Gastrocnemius medialis (tissue), 4 donors: Measurements from ENCODE around the gene TAX1BP3. TPM values are rescaled to one million over a fixed set of nuclear protein-coding genes. Genes with fewer than 3 reads are reported as not detected.

Experiments used
- ATAC-seq, 2 donors: fragments of 150-250 bp; one replicate each; pipeline ENCODE4 v1.9.1; 2016
- DNase-seq, 2 donors: peaks; one replicate each; pipeline ENCODE4 v3.0.0-alpha.2; 2019
- H3K27ac ChIP-seq, 4 donors: fragments of 200-600 bp; sonication (generic); 1 replicate in 1 of 4; 2 replicates in 3 of 4; pipeline ENCODE4 v1.5.1; 2016 to 2018; ENCODE audit warnings: mild to moderate bottlenecking in 2 of 4, moderate library complexity in 1 of 4
- H3K27me3 ChIP-seq, 3 donors: fragments of 200-600 bp; sonication (generic) in 2 of 3; 1 replicate in 1 of 3; 2 replicates in 2 of 3; pipeline versions ENCODE4 v1.5.1 to v1.6.0; 2016 to 2019; ENCODE audit warnings: mild to moderate bottlenecking in 1 of 3, moderate library complexity in 1 of 3
- H3K36me3 ChIP-seq, 2 donors: fragments of 200-600 bp; sonication (generic) in 1 of 2; one replicate each; pipeline ENCODE4 v1.5.1; 2017 to 2018
- H3K4me1 ChIP-seq, 2 donors: fragments of 200-600 bp; sonication (generic) in 1 of 2; one replicate each; pipeline ENCODE4 v1.5.1; 2016 to 2017; ENCODE audit warnings: mild to moderate bottlenecking in 2 of 2
- H3K4me3 ChIP-seq, 4 donors: fragments of 200-600 bp; sonication (generic) in 3 of 4; 1 replicate in 1 of 4; 2 replicates in 3 of 4; pipeline ENCODE4 v1.5.1; 2016 to 2019; ENCODE audit warnings: mild to moderate bottlenecking in 2 of 4
- H3K9me3 ChIP-seq, 3 donors: fragments of 200-600 bp; sonication (generic) in 2 of 3; 1 replicate in 1 of 3; 2 replicates in 2 of 3; pipeline ENCODE4 v1.5.1; 2016 to 2019
- POLR2A ChIP-seq, 2 donors: fragments of 450-650 bp; IDR thresholded peaks; one replicate each; pipeline ENCODE4 v1.6.1; 2017; ENCODE audit warnings: antibody characterized with exemption in 2 of 2, mild to moderate bottlenecking in 2 of 2, moderate library complexity in 2 of 2
- in situ Hi-C, 4 donors: fragments of 200-750 bp; cut with MboI; loops; one replicate each; pipeline versions ENCODE4 v1.15.0 to v1.8.0; 2017; ENCODE audit warnings: low sequenced_read_pairs in 4 of 4
- intact Hi-C: fragments of 100-400 bp; cut with DNase I; formaldehyde crosslinking; loops from one replicate; pipeline ENCODE4 v1.15.1; 2023; ENCODE audit warnings: low total_unique reads
- total RNA-seq, 4 donors: library from RNA; depleted of rRNA; stranded (reverse); fragments of >200 nt; gene quantifications; one replicate each; pipeline versions ENCODE4 v1.1.0 to v1.2.3, GENCODE V29; 2016
- TF ChIP-seq, protein P1 (sequence below), 5 experiments: fragments of 450-650 bp in 3 of 5; fragments of 200-600 bp in 2 of 5; sonication (generic) in 2 of 5; IDR thresholded peaks in 4 of 5; conservative IDR thresholded peaks in 1 of 5; 1 replicate in 4 of 5; 2 replicates in 1 of 5; pipeline ENCODE4 v1.5.1; 2016 to 2019; ENCODE audit warnings: antibody characterized with exemption in 5 of 5, mild to moderate bottlenecking in 3 of 5, moderate library complexity in 3 of 5

Gene TAX1BP3
- total RNA-seq, 4 donors from 2014 or later = 24.1 to 45.1 (median 33.8) TPM

GRCh38 chr17:3636154-3636907 is 32.0 kb downstream of the TAX1BP3 start, which contains the start of the genes CTNS and SHPK:
Gene CTNS (plus strand): TSS chr17:3636760. CDS start chr17:3640207, 3,447 bp downstream.
Gene SHPK (minus strand): TSS chr17:3636250. CDS start chr17:3636219, 31 bp downstream.
- Histone ChIP-seq H3K36me3 (no peaks in the 10 kb centered on the region), H3K4me1 (peaks cover 40 to 45% of the 10 kb centered on the region in 2 donors), H3K4me3 (peak within 1 kb of the TSS; percentile 82 to 100 (median 90)), H3K9me3 (no peaks in the 10 kb centered on the region), H3K27ac (peak within 1 kb of the TSS; percentile 90 to 99 (median 96)), H3K27me3 (no peaks in the 10 kb centered on the region)
- in situ Hi-C loops = no loop called here
- TF ChIP-seq, protein P1, sequence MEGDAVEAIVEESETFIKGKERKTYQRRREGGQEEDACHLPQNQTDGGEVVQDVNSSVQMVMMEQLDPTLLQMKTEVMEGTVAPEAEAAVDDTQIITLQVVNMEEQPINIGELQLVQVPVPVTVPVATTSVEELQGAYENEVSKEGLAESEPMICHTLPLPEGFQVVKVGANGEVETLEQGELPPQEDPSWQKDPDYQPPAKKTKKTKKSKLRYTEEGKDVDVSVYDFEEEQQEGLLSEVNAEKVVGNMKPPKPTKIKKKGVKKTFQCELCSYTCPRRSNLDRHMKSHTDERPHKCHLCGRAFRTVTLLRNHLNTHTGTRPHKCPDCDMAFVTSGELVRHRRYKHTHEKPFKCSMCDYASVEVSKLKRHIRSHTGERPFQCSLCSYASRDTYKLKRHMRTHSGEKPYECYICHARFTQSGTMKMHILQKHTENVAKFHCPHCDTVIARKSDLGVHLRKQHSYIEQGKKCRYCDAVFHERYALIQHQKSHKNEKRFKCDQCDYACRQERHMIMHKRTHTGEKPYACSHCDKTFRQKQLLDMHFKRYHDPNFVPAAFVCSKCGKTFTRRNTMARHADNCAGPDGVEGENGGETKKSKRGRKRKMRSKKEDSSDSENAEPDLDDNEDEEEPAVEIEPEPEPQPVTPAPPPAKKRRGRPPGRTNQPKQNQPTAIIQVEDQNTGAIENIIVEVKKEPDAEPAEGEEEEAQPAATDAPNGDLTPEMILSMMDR (IDR thresholded peaks at IDR 0.05 in 4 of 5, conservative IDR thresholded peaks at IDR 0.05 in 1 of 5) = peak in 1 of 5 experiments; percentile 17
- peak; percentile 79 to 81 for TF ChIP-seq POLR2A (IDR thresholded peaks at IDR 0.05)
- intact Hi-C loops = loop anchor here (1.0 to 10.0 kb wide), 4 partner anchors 32 to 1848 kb away; partner anchors contain the start of genes DERL2, EMC6, MIS12 and TAX1BP3
- DNase-seq (peak; percentile 96 to 97), ATAC-seq (peak; percentile 89)

GRCh38 chr17:3635474-3636153 is 32.8 kb downstream of the TAX1BP3 start:
- TF ChIP-seq, protein P1 (IDR thresholded peaks at IDR 0.05 in 4 of 5, conservative IDR thresholded peaks at IDR 0.05 in 1 of 5) = no peak
- no peak for TF ChIP-seq POLR2A (IDR thresholded peaks at IDR 0.05)

GRCh38 chr17:3632287-3632686 is 36.1 kb downstream of the TAX1BP3 start:
- peaks cover 19 to 29% of the 10 kb centered on the region in 2 donors for H3K4me1 ChIP-seq
- no peaks in the 10 kb centered on the region for H3K9me3 ChIP-seq
- ATAC-seq (no peak), DNase-seq (no peak)
- H3K4me3 ChIP-seq = no peak overlapping the region
- peak overlapping the region in 1 of 4 donors; percentile 58 for H3K27ac ChIP-seq
- intact Hi-C loops (loop anchor here (10.0 kb wide), 2 partner anchors 117 to 1853 kb away; partner anchors contain the start of genes DERL2 and MIS12), in situ Hi-C loops (no loop called here)
- TF ChIP-seq POLR2A (IDR thresholded peaks at IDR 0.05) = no peak
- TF ChIP-seq, protein P1 (IDR thresholded peaks at IDR 0.05 in 4 of 5, conservative IDR thresholded peaks at IDR 0.05 in 1 of 5) = no peak
- no peaks in the 10 kb centered on the region for H3K27me3 ChIP-seq
- peaks cover 0 to 25% of the 10 kb centered on the region in 2 donors for H3K36me3 ChIP-seq

More at GRCh38 chr17:3635474-3636153, 32.8 kb downstream of the TAX1BP3 start:
- Histone ChIP-seq H3K27me3 (no peaks in the 10 kb centered on the region), H3K4me3 (peak overlapping the region; percentile 82 to 100 (median 90)), H3K36me3 (no peaks in the 10 kb centered on the region), H3K4me1 (peaks cover 36 to 43% of the 10 kb centered on the region in 2 donors), H3K9me3 (no peaks in the 10 kb centered on the region), H3K27ac (peak overlapping the region; percentile 90 to 99 (median 96))
- in situ Hi-C loops (no loop called here), intact Hi-C loops (loop anchor here (1.0 to 10.0 kb wide), 4 partner anchors 33 to 1849 kb away; partner anchors contain the start of genes DERL2, EMC6, MIS12 and TAX1BP3)
- DNase-seq = no peak
- peak; percentile 3 to 8 for ATAC-seq

- DNase-seq = no peak
- H3K27ac ChIP-seq = peak overlapping the region in 1 of 4 donors; percentile 22
- in situ Hi-C loops = no loop called here
- ATAC-seq = no peak
- no peak overlapping the region for H3K4me3 ChIP-seq
- H3K27me3 ChIP-seq = no peaks in the 10 kb centered on the region
- H3K36me3 ChIP-seq = peaks cover 0 to 32% of the 10 kb centered on the region in 2 donors
- peaks cover 18 to 23% of the 10 kb centered on the region in 2 donors for H3K4me1 ChIP-seq
- H3K9me3 ChIP-seq = no peaks in the 10 kb centered on the region
- no peak for TF ChIP-seq POLR2A (IDR thresholded peaks at IDR 0.05)
- TF ChIP-seq, protein P1 (IDR thresholded peaks at IDR 0.05 in 4 of 5, conservative IDR thresholded peaks at IDR 0.05 in 1 of 5) = no peak
- intact Hi-C loops = loop anchor here (10.0 kb wide), 2 partner anchors 116 to 1854 kb away; partner anchors contain the start of genes DERL2 and MIS12
Measured at GRCh38 chr17:3630781-3631180, 37.6 kb downstream of the TAX1BP3 start.
